H9 (cell line): ENCODE data around the gene USP22. TPM values are rescaled to one million over a fixed set of nuclear protein-coding genes. Genes with fewer than 3 reads are reported as not detected.

ENCODE experiments used
- DNase-seq: peaks from one replicate; pipeline ENCODE4 v3.0.0-alpha.2; 2017
- H2AFZ ChIP-seq: one replicate; pipeline ENCODE4 v1.6.1; 2013; ENCODE audit warnings: mild to moderate bottlenecking, low read length, control low read depth, moderate library complexity
- H2AK5ac ChIP-seq: 2 replicates; pipeline ENCODE4 v1.6.1; 2013; ENCODE audit warnings: low read length, control low read depth, mixed read lengths; ENCODE audit not compliant: insufficient read length
- H2BK120ac ChIP-seq: one replicate; pipeline ENCODE4 v1.6.1; 2013; ENCODE audit warnings: low read depth, mild to moderate bottlenecking, low read length, control low read depth, inconsistent platforms; ENCODE audit not compliant: poor library complexity, severe bottlenecking
- H2BK12ac ChIP-seq: 2 replicates; pipeline ENCODE4 v1.6.1; 2013; ENCODE audit warnings: low read length, control low read depth, mixed read lengths, low read depth; ENCODE audit not compliant: insufficient read length
- H2BK15ac ChIP-seq: 2 replicates; pipeline ENCODE4 v1.6.1; 2013; ENCODE audit warnings: low read depth, low read length, control low read depth
- H2BK20ac ChIP-seq: one replicate; pipeline ENCODE4 v1.6.1; 2013; ENCODE audit warnings: low read depth, mild to moderate bottlenecking, low read length, control low read depth, inconsistent platforms; ENCODE audit not compliant: poor library complexity, severe bottlenecking
- H2BK5ac ChIP-seq: 2 replicates; pipeline ENCODE4 v1.6.1; 2013; ENCODE audit warnings: low read length, control low read depth, mixed read lengths; ENCODE audit not compliant: insufficient read length
- H3K14ac ChIP-seq: 2 replicates; pipeline ENCODE4 v1.6.1; 2013; ENCODE audit warnings: low read length, control low read depth; ENCODE audit not compliant: insufficient read depth
- H3K18ac ChIP-seq: 2 replicates; pipeline ENCODE4 v1.6.1; 2013; ENCODE audit warnings: low read depth, mild to moderate bottlenecking, mixed read lengths, low read length, control low read depth; ENCODE audit not compliant: insufficient read length
- H3K23ac ChIP-seq: 2 replicates; pipeline ENCODE4 v1.6.1; 2013; ENCODE audit warnings: low read length, control low read depth, mixed read lengths, low read depth; ENCODE audit not compliant: insufficient read length
- H3K23me2 ChIP-seq: 2 replicates; pipeline ENCODE4 v1.6.1; 2013; ENCODE audit warnings: low read depth, mild to moderate bottlenecking, mixed read lengths, low read length, control low read depth; ENCODE audit not compliant: insufficient read length, poor library complexity, severe bottlenecking
- H3K27ac ChIP-seq: 2 replicates; pipeline ENCODE4 v1.5.1; 2013; ENCODE audit warnings: low read length, control low read depth, mixed read lengths, low read depth; ENCODE audit not compliant: insufficient read length
- H3K27me3 ChIP-seq: 2 replicates; pipeline ENCODE4 v1.6.1; 2013; ENCODE audit warnings: low read length, control low read depth, inconsistent platforms; ENCODE audit not compliant: insufficient read depth
- H3K4ac ChIP-seq: 2 replicates; pipeline ENCODE4 v1.6.1; 2013; ENCODE audit warnings: low read depth, mild to moderate bottlenecking, control low read depth, inconsistent platforms, low read length, moderate library complexity
- H3K4me1 ChIP-seq: 2 replicates; pipeline ENCODE4 v1.6.1; 2013; ENCODE audit warnings: low read length, control low read depth, inconsistent platforms; ENCODE audit not compliant: insufficient read depth
- H3K4me2 ChIP-seq: 2 replicates; pipeline ENCODE4 v1.6.1; 2013; ENCODE audit warnings: low read length, control low read depth, mixed read lengths; ENCODE audit not compliant: insufficient read length, insufficient read depth
- H3K56ac ChIP-seq: 2 replicates; pipeline ENCODE4 v1.6.1; 2013; ENCODE audit warnings: low read depth, mild to moderate bottlenecking, mixed read lengths, low read length, control low read depth; ENCODE audit not compliant: insufficient read length
- H3K79me1 ChIP-seq: 2 replicates; pipeline ENCODE4 v1.6.1; 2013; ENCODE audit warnings: low read depth, mild to moderate bottlenecking, moderate library complexity, low read length, control low read depth, inconsistent platforms; ENCODE audit not compliant: insufficient read depth, poor library complexity, severe bottlenecking
- H3K79me2 ChIP-seq: 2 replicates; pipeline ENCODE4 v1.6.1; 2013; ENCODE audit warnings: low read length, control low read depth, inconsistent platforms; ENCODE audit not compliant: insufficient read depth
- H3K9ac ChIP-seq: 2 replicates; pipeline ENCODE4 v1.6.1; 2013; ENCODE audit warnings: low read length, control low read depth, mixed read lengths; ENCODE audit not compliant: insufficient read length; ENCODE audit errors: extremely low read depth
- H3K9me3 ChIP-seq: one replicate; pipeline ENCODE4 v1.6.1; 2013; ENCODE audit warnings: low read depth, low read length, inconsistent platforms; ENCODE audit not compliant: control insufficient read depth
- H3T11ph ChIP-seq: one replicate; pipeline ENCODE4 v1.6.1; 2013; ENCODE audit warnings: mild to moderate bottlenecking, low read length, control low read depth, inconsistent platforms
- H4K20me1 ChIP-seq: one replicate; pipeline ENCODE4 v1.6.1; 2013; ENCODE audit not compliant: control insufficient read depth, insufficient read length, insufficient read depth
- H4K5ac ChIP-seq: 2 replicates; pipeline ENCODE4 v1.6.1; 2013; ENCODE audit warnings: low read depth, mild to moderate bottlenecking, mixed read lengths, low read length, control low read depth; ENCODE audit not compliant: insufficient read length
- H4K8ac ChIP-seq: replicated peaks from 2 replicates; pipeline ENCODE4 v1.6.1; 2013; ENCODE audit warnings: low read length, control low read depth, mixed read lengths, low read depth; ENCODE audit not compliant: insufficient read length
- H4K91ac ChIP-seq: 2 replicates; pipeline ENCODE4 v1.6.1; 2013; ENCODE audit warnings: low read depth, mild to moderate bottlenecking, moderate library complexity, mixed read lengths, low read length, control low read depth; ENCODE audit not compliant: insufficient read length
- H3K27ac Mint-ChIP-seq, 3 experiments: 2 replicates in 2 of 3; 3 replicates in 1 of 3; pipeline ENCODE4 v1.8.0; 2020 to 2021; ENCODE audit warnings: mixed read lengths in 3 of 3, mild to moderate bottlenecking in 1 of 3, moderate library complexity in 1 of 3
- H3K27me3 Mint-ChIP-seq: 2 replicates; pipeline ENCODE4 v1.8.0; 2021; ENCODE audit warnings: low read depth, mild to moderate bottlenecking, moderate library complexity, mixed read lengths
- H3K36me3 Mint-ChIP-seq, 3 experiments: 2 replicates in 2 of 3; 3 replicates in 1 of 3; pipeline ENCODE4 v1.8.0; 2020 to 2021; ENCODE audit warnings: low read depth in 3 of 3, mixed read lengths in 3 of 3; ENCODE audit not compliant: insufficient read depth in 1 of 3
- H3K4me1 Mint-ChIP-seq, 2 experiments: 2 replicates each; pipeline ENCODE4 v1.8.0; 2020; ENCODE audit warnings: mixed read lengths in 2 of 2
- H3K4me3 Mint-ChIP-seq, 2 experiments: 2 replicates in 1 of 2; 3 replicates in 1 of 2; pipeline ENCODE4 v1.8.0; 2020 to 2021; ENCODE audit warnings: mild to moderate bottlenecking in 2 of 2, mixed read lengths in 2 of 2, moderate library complexity in 1 of 2
- H3K9me3 Mint-ChIP-seq, 2 experiments: 2 replicates in 1 of 2; 3 replicates in 1 of 2; pipeline ENCODE4 v1.8.0; 2020; ENCODE audit warnings: mild to moderate bottlenecking in 2 of 2, mixed read lengths in 2 of 2, moderate library complexity in 1 of 2
- CTCF ChIP-seq: fragments of 200-600 bp; sonication (generic); conservative IDR thresholded peaks from 3 replicates; pipeline ENCODE4 v1.8.0; 2021; ENCODE audit warnings: antibody characterized with exemption, mild to moderate bottlenecking
- WGBS: extraction: QIAGEN DNeasy Blood & Tissue Kit; methylation state at CpG from one replicate; pipeline ENCODE4 v1.1.7; 2013; ENCODE audit warnings: missing lambda C conversion rate, low lambda C conversion rate, mixed read lengths; ENCODE audit not compliant: insufficient read length; ENCODE audit errors: extremely low coverage; 5-methylcytosine and 5-hydroxymethylcytosine counted together
- total RNA-seq: library from RNA; stranded (reverse); gene quantifications from 2 replicates; pipeline ENCODE4 v1.2.1, GENCODE V29; 2021

Gene USP22
- total RNA-seq, 1 experiment from 2014 or later: 345 TPM

DNA sequence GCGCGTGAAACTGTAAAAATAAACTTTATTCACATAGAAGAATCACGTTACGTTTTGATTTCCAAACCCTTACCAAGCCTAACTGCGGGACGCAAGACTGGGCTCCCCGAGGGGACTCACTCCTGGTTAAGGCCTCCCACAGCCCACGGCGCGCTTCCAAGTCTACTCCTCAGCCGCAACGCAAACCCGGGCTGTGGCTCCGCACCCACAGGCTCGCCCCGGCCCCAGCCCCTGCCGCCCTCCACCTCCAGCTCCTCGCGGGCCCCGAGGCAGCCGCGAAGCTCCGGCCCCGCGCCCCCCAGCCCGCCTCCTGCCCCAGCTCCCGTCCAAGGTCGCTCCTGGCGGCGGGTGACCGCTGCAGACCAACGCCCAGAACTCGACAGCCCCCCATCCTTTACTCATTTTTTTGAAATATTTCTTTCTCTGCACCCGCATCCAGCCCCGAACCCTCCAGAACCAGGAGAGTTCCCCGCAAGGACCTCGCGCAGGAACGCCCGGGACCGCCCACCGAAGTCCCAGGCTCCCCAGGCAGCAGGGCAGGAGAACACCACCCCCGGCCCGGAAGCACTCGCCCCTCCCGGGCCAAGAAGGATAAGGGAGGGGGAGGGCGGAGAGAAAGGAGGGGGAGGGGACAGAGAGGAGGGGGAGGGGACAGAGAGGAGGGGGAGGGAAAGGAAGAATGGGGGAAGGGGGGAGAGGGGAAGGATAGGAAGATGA lies 912 bp downstream of the USP22 start:
- no CpG with 5 or more reads among the region's 47 CpGs for WGBS
- Histone ChIP-seq H3K56ac (peak overlapping the region; percentile 58), H3K27me3 (no peaks in the 10 kb centered on the region), H3K9ac (peak overlapping the region; percentile 95), H4K8ac (no peak overlapping the region), H3T11ph (no peak overlapping the region), H2BK20ac (no peak overlapping the region), H4K91ac (no peak overlapping the region), H3K18ac (peak overlapping the region; percentile 98), H3K4me1 (peaks cover 5% of the 10 kb centered on the region), H3K4ac (no peak overlapping the region; the same call in 1 of the 2 replicates), H3K4me2 (peak overlapping the region; percentile 71), H4K20me1 (no peaks in the 10 kb centered on the region), H2BK15ac (no peak overlapping the region), H2AK5ac (no peak overlapping the region), H3K23ac (no peak overlapping the region), H3K14ac (peak overlapping the region; percentile 86; the same call in 1 of the 2 replicates), H2BK5ac (no peak overlapping the region), H3K23me2 (peaks cover 8% of the 10 kb centered on the region), H2AFZ (no peak overlapping the region), H2BK120ac (no peak overlapping the region), H3K79me2 (peaks cover 50% of the 10 kb centered on the region), H3K79me1 (no peaks in the 10 kb centered on the region), H3K9me3 (no peaks in the 10 kb centered on the region), H2BK12ac (no peak overlapping the region), H4K5ac (peak overlapping the region; percentile 54), H3K27ac (peak overlapping the region; percentile 77)
- peak overlapping the region; percentile 98 to 99 for H3K4me3 Mint-ChIP-seq
- peaks cover 22 to 43% of the 10 kb centered on the region in 2 experiments for H3K4me1 Mint-ChIP-seq
- no peaks in the 10 kb centered on the region for H3K27me3 Mint-ChIP-seq
- TF ChIP-seq CTCF: no peak
- peaks cover 0 to 2% of the 10 kb centered on the region in 2 experiments; a peak in 1 of 5 replicates for H3K9me3 Mint-ChIP-seq
- peak; percentile 92 for DNase-seq
- H3K36me3 Mint-ChIP-seq: peaks cover 10 to 29% (median 18%) of the 10 kb centered on the region in 3 experiments
- peak overlapping the region; percentile 99 for H3K27ac Mint-ChIP-seq
